GDM1 (cell line): Measurements from ENCODE around the gene CDH2.

Source experiments
- DNase-seq: peaks from one replicate; lab custom pipeline; 2025; lab: John Stamatoyannopoulos, UW

Gene CDH2

DNA sequence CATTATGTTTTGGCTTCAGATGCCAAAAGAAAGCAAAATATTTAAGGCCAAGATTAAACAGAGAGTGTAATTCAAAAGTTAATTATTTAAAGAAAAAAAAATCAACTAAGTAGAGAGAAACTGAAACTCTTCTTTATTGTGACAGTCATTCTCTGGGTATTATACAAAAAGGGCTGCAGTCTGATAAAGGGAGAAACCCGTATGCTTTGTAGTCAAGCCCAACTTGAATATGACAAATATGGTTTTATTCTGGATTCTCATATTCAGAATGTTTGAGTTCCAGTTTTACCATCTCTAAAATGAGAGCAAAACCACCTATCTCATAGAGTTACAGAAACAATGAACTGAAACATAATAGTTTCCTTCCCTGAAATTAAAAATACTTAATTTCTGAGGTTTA is 8.2 kb downstream of the CDH2 start:
- no peak for DNase-seq

DNA sequence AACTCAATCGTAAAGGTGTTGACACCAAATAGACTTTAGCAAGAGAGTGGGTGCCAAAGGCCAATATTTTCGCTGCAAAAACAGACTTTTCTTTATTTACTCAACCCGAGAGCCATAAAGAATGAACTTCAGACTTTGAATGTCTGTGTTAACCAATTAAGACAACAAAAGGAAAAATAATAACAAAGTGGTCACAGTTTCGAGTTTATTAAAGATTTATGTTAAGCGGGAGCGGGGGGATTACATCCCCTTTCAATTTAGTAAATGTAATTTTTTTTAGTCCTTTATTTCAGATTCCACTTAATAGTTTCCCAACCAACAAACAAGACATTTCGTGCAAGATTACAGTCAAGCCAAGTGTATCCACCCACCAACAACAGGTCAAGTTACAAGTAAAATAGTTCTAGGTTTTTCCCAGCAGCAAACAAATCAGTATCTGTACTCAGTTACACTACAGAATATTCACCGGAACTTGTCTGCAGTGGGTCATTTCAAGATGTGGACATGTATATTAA is 9.0 kb downstream of the CDH2 start:
- no peak for DNase-seq

DNA sequence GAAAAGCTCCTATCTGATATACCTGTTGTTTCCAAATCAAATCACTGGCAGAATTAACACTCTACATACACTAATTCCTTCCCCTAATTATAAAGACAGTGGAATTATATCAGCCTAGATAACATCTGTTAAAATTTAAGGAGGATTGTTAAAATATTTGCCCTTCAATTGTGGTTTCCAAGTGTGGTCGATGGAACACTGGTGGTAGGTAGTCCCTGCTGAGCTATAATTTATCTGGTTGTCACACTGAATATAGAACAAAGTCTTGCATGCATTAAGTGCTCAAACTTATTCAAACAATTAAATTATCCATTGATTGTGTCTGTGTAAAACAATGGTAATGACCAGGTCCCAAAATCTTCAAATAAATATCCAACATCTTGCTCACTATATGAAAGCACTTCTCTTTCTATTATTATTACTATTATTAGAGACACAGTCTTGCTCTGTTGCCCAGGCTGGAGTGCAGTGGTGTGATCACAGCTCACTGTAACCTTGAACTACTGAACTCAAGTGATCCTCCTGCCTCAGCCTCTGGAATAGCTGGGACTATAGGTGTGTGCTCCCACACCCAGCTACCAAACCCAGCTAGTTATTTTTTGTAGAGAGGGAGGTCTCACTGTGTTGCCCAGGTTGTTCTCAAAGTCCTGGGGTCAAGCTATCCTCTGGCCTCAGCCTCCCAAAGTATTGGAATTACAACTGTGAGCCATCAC is 12.0 kb downstream of the CDH2 start:
- DNase-seq: no peak

DNA sequence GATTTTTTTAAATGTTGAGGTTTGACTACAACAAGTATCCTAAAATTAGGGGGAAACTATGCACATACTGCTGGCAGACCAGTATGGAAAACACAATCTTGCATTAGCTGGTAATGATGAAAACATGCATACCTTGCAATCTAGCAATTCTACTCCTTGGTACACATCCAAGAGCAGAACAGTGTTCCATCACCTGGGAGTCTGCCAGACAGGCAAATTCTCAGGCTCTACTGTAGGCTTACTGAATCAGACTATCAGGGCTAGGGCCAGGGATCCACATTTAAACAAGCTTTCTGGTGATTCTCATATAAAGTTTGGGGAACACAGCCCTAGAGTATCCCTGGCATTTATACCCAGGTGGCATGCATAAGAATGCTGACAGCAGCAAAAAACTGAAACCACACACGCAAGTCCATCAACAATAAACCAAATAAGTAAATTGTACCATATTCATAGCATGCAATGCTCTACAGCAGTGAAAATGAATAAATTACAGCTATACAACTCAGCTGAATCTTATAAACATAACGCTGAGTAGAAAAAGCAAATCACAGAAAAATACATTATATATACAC is 13.6 kb downstream of the CDH2 start:
- no peak for DNase-seq

DNA sequence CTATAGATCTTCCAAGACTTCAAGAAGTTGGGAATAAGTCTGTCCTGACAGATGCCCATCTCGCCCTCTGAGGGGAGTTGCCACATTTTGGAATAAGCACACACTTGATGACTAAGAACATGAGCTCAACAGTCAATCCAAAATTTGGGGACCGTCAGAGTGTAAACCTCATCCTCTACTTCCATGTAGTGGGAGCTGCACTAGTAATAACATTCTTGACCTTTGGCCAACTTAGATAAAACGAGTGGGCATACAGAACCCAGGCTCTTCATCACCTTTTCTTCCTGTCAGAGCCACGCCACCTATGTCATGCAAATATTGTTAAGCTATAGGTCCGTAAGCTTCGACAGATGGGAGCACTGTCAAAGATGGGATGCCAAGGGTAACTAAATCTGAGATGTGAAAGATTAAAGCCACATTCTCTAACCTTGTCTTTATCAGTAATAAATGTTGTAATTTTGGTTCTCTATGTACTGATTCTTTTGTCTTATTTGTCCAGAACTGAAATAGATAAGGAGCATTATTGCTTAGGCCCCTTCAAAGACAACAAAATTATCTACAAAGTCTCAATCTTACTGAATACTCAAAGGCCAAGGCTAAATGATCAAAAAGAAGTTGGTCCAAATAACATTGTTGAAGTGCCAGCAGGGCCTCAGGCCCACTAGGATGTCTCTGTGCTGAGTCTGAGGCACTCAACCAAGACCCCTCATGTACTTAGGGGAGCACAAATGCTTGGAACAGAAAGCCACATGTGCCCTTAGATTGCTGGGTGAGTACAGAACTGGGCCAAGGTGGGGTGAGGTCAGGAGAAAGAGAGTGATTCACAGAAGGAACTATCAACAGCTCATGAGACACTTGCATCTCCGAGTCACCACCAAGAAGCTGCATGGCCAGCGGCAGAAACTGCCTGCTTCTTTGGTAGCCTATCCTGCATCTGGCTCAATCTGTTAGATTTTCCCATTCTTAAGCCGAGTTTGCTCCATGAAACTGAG is 15.0 kb downstream of the CDH2 start:
- no peak for DNase-seq

DNA sequence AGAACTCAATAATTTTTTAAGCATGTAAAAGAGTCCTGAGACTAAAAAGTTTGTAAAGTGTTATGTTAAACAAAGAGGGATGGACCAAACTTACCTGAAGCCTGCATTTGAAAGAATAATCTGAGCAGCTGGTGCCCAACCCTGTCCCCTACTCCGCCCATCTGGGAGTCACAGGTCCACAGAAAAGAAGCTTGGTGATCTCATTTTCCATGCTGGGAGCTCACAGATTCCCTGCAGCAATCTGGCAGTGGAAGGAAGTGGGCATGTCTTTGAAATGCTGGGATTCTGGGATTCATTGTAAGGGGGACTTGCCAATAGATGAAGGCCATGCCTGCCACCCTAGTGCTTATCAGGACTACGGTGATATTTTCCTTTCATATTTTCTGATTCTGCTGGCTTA is 17.9 kb downstream of the CDH2 start:
- no peak for DNase-seq

DNA sequence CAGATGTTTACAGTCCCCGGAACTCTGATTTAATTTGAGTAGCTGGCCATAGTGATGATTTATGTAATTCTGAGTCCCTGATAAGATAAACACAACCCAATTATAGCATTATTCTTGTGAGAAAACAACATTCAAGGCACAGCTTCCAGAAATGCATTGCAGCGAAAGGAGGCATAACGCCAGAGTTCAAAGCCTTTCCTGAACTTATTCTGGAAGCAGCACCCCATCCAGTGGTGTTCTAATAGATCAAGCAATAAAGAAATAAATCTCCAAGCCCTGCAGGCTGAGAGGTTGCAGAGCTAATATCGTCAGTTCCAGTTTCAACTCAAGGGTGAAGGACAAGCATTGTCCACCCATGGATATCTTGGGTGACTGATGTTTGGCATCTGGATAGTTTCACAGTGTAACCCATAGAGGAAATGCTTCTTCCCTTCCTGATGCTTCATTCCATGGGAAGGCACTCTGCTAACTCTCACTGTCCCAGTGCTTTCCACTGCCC is 18.8 kb downstream of the CDH2 start:
- no peak for DNase-seq

DNA sequence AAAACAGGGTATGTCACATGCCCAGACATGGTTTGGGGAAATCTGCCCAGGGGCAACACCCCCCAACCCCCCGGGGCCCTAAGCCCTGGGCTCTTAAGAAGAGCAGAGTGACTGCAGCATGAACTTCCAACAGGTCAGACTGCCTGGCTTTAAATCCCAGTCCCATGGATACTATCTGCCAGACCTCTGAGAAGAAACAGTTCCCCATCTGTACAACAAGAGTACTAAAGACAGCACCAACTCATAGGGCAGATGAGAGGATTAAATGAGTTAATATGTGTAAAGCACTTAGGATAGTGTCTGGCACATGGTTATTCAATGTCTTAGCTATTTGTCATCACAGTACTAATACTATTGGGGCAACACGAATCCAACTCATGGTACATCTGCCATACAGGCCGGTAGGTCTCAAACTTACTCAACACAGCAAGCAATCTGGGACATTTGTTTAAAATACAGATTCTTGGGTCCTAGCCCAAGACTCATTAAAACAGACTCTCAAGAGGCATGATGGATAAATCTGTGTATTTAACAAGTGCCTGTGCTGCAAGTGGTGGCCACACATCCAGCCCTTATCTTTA is 23.4 kb downstream of the CDH2 start:
- DNase-seq: no peak

DNA sequence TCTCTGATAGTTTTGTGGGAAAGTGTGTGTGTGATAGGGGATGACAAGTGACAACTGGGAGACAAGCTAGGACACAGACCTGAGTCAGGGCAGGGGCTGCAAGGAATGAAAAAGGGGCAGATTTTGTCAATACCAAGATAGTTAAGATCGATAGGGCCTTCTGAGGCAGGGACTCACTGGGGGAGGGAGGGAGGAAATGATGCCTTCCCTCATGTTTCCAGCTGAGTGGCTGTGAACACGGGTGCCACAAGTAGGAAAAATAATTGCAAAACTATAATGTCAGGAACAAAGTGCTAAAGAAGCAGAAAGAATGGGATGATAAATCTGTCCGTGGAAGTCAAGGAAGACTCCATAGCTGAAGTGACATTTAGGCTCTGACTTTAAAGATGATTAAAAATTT is 24.2 kb downstream of the CDH2 start:
- no peak for DNase-seq

DNA sequence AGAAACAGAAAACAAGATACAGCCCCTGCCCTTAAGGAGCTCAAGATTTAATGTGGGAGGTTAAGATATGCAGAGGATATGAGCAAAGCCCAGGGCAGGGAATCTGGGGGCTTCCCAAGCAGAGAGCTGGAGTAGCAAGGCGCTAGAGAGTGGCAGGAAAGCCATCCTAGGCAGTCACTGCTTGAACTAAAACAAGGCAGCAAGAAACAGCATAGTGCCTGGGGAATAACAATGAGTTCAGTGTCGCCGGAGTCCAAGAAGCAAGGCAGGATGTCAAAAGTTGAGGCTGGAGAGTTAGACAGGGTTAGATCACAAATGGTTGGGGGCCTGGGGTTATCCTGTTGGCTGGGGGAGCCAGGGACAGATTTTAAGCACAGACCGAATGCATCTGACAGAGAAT is 24.6 kb downstream of the CDH2 start:
- DNase-seq: no peak

DNA sequence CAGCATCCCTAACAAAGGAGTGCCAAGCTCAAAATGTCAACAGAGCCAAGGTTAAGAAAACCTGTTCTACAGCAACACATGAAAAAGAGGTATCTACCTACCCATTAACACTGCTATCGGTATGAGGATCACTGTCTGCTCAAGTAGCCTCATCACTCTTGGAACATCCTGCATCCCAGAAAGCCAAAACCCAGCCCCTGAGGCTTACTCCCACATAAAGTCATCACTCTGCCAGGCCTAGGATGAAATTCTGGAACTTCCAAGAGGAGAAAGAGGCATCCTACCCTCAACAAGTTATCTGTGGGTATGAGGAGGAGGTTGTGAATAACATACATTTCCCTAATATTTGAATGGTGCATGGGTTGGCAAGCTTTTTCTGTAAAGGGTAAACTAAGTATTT is 25.5 kb downstream of the CDH2 start:
- no peak for DNase-seq

DNA sequence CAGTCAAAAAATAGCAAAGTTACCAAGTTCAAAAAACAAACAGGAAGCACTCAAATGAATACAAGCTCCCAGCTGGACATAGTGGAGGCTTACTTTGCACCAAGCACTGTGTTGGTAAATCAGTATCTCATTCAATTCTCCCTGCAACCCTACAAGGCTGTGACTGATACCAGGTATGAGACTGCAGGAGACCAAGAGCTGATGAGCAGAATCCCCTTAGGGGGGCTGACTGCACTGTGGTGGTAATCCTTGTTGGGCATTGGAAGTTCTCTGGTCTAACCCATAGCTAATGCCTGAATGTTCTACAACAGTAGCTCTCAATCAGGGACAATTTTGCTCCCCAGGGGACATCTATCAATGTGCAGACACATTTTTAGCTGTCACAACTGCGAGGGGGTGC is 26.0 kb downstream of the CDH2 start:
- DNase-seq: no peak

DNA sequence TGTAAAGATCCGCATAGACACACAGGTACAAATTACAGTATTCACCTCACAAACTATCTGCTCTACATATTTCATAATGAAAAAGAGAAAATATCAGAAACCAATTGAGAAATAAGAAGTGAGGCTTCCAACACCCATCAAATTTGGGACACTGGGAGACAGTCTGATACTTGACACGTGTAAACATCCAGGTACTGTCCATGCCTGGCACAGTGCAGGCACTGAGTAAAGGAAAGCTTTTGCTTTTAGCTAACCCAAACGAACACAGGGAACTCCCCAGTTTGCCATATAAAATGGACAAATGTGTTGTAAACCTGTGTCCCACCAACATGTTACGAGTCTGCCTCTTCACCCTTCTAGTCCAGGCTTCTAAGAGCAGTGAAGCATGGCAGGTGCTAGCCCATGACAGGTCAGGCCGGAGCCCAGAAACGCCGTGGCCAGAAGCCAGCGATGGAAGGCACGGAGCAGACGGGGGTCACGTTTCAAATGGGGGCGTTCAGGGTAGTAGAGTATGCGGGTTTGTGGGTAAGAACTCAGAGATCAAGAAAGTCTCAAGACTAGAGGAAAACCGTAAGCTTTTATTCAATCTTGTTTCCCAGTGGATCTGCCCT is 27.0 kb downstream of the CDH2 start:
- no peak for DNase-seq

DNA sequence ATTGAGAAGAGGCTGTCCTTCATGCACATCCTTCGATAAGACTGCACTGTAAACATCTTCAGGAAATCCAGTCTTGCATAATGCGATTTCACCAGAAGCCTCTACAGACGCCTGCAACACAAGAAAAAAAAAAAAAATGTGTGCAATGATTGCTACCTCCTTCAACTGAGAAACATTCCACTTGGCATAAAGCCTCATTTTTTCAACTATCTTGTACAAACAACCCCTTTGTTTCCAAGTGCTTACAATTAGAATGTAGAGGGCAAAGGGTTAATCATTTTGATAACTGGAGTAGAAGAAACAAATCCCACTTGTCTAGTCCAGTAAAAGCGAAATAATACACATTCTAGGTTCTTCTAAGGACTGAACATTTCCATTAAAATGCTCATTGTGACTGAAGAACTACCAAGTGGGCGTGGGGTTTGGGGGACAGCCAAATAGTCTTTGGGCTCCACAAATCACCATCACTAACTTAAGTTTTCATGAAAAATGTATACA is 29.2 kb downstream of the CDH2 start:
- DNase-seq: no peak

DNA sequence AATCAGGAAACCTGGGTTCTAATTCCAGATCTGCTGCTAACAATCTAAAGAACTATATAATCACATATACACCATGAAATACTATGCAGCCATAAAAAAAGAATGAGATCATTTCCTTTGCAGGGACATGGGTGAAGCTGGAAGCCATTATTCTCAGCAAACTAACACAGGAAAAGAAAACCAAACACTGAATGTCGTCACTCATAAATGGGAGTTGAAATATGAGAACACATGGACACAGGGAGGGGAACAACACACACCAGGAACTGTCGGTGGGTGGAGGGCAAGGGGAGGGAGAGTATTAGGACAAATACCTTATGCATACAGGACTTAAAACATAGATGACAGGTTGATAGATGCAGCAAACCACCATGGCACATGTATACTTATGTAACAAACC is 33.2 kb downstream of the CDH2 start:
- no peak for DNase-seq

DNA sequence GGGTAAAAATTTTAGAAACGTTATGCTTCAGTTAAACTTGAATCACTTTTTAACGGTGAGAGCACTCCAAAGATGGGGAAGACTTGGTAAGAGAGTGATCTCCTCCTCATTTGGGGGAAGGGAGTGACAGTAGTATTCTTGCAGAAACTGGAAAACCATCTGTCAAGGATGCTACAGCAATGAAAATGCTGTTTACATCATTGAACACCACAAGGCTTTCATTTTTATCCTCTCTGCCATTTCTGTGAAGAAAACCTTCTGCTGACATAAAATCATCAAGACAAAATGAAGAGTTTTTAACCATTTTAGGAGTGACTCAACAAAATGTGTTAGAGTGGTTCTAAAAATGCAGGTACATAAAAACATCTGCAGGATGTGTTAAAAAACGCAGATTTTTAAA is 38.1 kb downstream of the CDH2 start:
- DNase-seq: no peak

DNA sequence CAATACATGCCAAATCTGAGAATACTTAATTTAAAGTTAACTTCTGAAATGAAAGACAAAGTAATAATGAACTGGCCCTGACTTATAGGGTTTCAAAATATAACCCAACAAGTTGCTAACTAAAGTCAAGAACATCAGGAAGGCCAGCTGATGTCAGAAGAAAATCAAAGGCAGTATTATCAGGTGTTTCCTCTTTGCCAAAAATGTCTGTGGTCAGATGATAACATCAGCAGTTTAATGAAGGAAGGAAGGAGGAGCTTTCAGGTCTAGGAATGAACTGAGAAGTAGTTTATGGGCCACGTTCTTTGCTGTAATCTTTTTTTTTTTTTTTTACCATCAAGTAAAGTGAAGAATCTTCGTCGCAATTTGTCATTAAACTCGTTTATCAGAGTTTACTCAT is 40.9 kb downstream of the CDH2 start:
- DNase-seq: no peak

DNA sequence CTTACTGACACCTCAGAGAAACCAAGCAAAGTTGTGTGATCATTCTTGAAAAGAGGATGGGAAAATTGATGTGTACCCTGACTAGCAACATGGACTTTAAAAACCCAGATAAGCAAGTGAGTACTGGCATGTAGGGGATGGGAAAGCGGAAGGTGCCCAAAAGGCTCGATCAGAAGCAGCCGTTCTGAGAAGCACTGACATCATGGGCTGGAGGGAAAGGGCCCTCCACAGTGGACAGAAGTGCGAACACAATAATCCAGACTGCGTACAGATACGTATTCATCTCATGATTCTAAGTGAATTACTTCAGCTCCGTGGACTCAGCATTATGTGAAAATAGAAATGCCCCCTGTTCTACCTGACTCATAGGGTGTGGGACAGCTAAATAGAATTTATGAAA is 42.2 kb downstream of the CDH2 start:
- no peak for DNase-seq

DNA sequence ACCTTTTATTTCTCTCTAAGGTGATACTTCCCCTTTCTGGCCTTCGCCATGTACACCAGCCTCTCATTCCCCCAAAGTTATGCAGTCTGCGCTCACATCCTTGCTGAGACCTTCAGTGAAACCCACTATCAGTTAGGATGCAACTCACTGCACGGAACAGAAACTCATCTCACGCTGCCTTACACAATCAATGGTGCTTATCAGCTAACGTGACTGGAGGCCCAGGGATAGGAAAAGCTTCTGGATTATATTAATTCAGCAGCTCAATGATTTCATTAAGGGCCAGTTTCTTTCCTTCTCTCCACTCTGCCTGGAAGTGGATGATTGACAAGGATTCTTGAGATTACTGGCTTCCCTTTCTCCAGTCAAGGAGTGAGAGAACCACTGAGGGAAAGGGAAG is 44.8 kb downstream of the CDH2 start:
- no peak for DNase-seq

DNA sequence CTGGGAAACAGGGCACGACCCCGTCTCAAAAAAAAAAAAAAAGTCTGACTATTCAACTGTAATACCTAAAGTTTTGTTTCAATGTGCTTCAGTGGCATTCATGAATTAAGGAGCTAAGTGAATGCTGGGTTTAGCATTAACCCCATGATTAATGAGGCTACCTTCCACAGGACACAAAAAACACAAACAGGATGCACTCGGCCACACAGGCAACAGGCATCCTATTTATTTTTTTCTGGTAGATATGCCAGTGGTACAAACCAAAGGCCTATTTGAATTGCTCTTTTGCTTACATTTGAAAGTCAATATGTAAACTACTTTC is 48.3 kb downstream of the CDH2 start:
- DNase-seq: no peak

DNA sequence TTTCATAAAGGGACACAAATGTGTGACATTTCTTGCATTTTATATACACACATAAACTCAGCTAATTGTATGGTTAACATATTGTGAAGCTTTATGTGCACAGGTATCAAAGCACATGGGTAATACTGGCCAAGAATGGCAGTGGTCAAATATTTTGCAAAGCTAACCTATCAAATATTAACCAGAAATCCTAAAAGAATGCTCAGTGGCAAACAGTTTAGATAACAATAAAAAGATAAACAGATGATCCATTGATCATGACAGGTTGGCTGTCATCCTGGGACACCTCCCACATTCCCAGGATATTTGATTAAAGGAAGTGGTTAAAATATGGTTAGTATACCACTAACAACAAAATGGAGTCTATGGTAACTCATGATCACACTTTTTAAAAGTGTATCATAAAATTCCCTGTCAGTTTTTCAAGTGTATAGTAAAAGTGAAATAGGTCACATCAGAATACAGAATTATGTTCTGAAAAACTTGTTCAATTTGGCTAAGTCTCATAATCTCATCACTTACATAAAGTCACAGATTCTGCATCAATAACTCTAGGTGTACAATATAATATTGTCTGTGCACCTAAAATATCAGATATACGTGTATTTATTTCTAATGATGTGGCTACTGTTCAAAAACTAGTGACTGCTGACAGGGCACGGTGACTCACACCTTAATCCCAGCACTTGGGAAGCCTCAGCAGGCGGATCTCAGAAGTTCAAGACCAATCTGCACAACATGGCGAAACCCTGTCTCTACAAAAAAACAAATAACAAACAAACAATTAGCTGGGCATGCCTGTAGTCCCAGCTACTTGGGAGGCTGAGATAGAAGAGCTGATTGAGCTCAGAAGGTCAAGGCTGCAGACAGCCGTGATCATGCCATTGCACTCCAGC is 48.9 kb downstream of the CDH2 start:
- no peak for DNase-seq
